Measurements from ENCODE around the gene UBE3A. TPM values are rescaled to one million over a fixed set of nuclear protein-coding genes. Genes with fewer than 3 reads are reported as not detected.

The UBE3A gene
- total RNA-seq, 2 experiments from 2014 or later: 124 to 126 TPM

DNA sequence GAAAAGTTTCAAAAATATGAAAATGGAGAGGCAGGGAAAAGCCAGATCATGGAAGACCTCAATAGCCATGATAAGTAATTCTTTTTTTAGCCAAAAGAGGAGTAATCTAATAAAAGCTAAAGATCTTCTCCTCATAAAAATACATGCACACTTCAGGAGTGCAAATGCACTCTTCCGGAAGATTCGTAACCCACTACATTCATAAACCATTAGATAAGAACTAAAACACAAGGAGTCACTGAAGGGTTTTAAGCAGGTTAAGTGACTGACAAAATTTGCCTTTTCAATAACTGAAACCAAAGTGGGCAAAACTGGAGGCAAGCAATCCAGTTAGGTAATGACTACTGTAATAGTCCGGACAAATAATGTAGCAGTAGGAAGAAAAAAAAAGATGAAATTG, 46.0 kb downstream of the UBE3A start:
- Histone ChIP-seq H3K27me3 (ENCODE audit: control insufficient read depth in 1 of 2, insufficient read depth in 2 of 2, low read length in 2 of 2) (no peaks in the 10 kb centered on the region), H3K4me1 (ENCODE audit: insufficient read depth, low read length) (no peaks in the 10 kb centered on the region), H3K27ac (ENCODE audit: low read depth in 1 of 2, low read length in 2 of 2) (no peak overlapping the region), H3K4me3 (ENCODE audit: low read length) (no peak overlapping the region), H3K36me3 (ENCODE audit: insufficient read depth, low read length) (peaks cover 3% of the 10 kb centered on the region), H3K9me3 (ENCODE audit: control insufficient read depth in 1 of 2, insufficient read depth in 1 of 2, low read length in 2 of 2) (no peaks in the 10 kb centered on the region)
- ATAC-seq (ENCODE audit: poor library complexity) (no peak), DNase-seq (no peak)
- Mint-ChIP-seq H3K4me3 (no peak overlapping the region), H3K27ac (no peak overlapping the region), H3K9me3 (peaks cover 7% of the 10 kb centered on the region), H3K4me1 (ENCODE audit: low read depth) (peaks cover 61% of the 10 kb centered on the region), H3K36me3 (ENCODE audit: low read depth) (peaks cover 37% of the 10 kb centered on the region), H3K27me3 (no peaks in the 10 kb centered on the region)
- POLR2A ChIA-PET: no interaction called here
- TF ChIP-seq, protein P1, sequence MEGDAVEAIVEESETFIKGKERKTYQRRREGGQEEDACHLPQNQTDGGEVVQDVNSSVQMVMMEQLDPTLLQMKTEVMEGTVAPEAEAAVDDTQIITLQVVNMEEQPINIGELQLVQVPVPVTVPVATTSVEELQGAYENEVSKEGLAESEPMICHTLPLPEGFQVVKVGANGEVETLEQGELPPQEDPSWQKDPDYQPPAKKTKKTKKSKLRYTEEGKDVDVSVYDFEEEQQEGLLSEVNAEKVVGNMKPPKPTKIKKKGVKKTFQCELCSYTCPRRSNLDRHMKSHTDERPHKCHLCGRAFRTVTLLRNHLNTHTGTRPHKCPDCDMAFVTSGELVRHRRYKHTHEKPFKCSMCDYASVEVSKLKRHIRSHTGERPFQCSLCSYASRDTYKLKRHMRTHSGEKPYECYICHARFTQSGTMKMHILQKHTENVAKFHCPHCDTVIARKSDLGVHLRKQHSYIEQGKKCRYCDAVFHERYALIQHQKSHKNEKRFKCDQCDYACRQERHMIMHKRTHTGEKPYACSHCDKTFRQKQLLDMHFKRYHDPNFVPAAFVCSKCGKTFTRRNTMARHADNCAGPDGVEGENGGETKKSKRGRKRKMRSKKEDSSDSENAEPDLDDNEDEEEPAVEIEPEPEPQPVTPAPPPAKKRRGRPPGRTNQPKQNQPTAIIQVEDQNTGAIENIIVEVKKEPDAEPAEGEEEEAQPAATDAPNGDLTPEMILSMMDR (IDR thresholded peaks at IDR 0.05): no peak
- intact Hi-C loops (cut with DNase I, micrococcal nuclease): no loop called here
- CTCF ChIA-PET: no interaction called here

GRCh38 chr15:25391971-25392721, 46.7 kb downstream of the UBE3A start:
- Mint-ChIP-seq H3K36me3 (ENCODE audit: low read depth) (peaks cover 37% of the 10 kb centered on the region), H3K4me3 (no peak overlapping the region), H3K27me3 (no peaks in the 10 kb centered on the region), H3K9me3 (peaks cover 7% of the 10 kb centered on the region), H3K4me1 (ENCODE audit: low read depth) (peaks cover 59% of the 10 kb centered on the region), H3K27ac (no peak overlapping the region)
- POLR2A ChIA-PET: no interaction called here
- ATAC-seq (ENCODE audit: poor library complexity): no peak
- Histone ChIP-seq H3K4me1 (ENCODE audit: insufficient read depth, low read length) (no peaks in the 10 kb centered on the region), H3K27ac (ENCODE audit: low read depth in 1 of 2, low read length in 2 of 2) (no peak overlapping the region), H3K27me3 (ENCODE audit: control insufficient read depth in 1 of 2, insufficient read depth in 2 of 2, low read length in 2 of 2) (no peaks in the 10 kb centered on the region), H3K4me3 (ENCODE audit: low read length) (no peak overlapping the region), H3K9me3 (ENCODE audit: control insufficient read depth in 1 of 2, insufficient read depth in 1 of 2, low read length in 2 of 2) (peaks cover 0 to 3% of the 10 kb centered on the region in 2 experiments), H3K36me3 (ENCODE audit: insufficient read depth, low read length) (peaks cover 3% of the 10 kb centered on the region)
- TF ChIP-seq, protein P1 (IDR thresholded peaks at IDR 0.05): no peak
- intact Hi-C loops (cut with DNase I, micrococcal nuclease): no loop called here
- DNase-seq: no peak
- CTCF ChIA-PET: no interaction called here

GRCh38 chr15:25385986-25386385, 52.8 kb downstream of the UBE3A start:
- no peak overlapping the region for H3K27ac ChIP-seq (ENCODE audit: low read depth in 1 of 2, low read length in 2 of 2)
- POLR2A ChIA-PET: no interaction called here
- Mint-ChIP-seq H3K36me3 (ENCODE audit: low read depth) (peaks cover 92% of the 10 kb centered on the region), H3K4me1 (ENCODE audit: low read depth) (peaks cover 62% of the 10 kb centered on the region), H3K27ac (no peak overlapping the region), H3K4me3 (no peak overlapping the region), H3K27me3 (no peaks in the 10 kb centered on the region), H3K9me3 (peaks cover 15% of the 10 kb centered on the region)
- intact Hi-C loops (cut with DNase I, micrococcal nuclease): loop anchor here in 1 of 2 experiments (5.0 kb wide), 1 partner anchor 49 kb away; no protein-coding TSS in a partner anchor
- H3K27me3 ChIP-seq (ENCODE audit: control insufficient read depth in 1 of 2, insufficient read depth in 2 of 2, low read length in 2 of 2): no peaks in the 10 kb centered on the region
- TF ChIP-seq, protein P1 (IDR thresholded peaks at IDR 0.05): no peak
- peaks cover 3% of the 10 kb centered on the region for H3K36me3 ChIP-seq (ENCODE audit: insufficient read depth, low read length)
- peaks cover 0 to 10% of the 10 kb centered on the region in 2 experiments for H3K9me3 ChIP-seq (ENCODE audit: control insufficient read depth in 1 of 2, insufficient read depth in 1 of 2, low read length in 2 of 2)
- CTCF ChIA-PET: no interaction called here
- ATAC-seq (ENCODE audit: poor library complexity) (no peak), DNase-seq (no peak)
- H3K4me1 ChIP-seq (ENCODE audit: insufficient read depth, low read length): no peaks in the 10 kb centered on the region
- no peak overlapping the region for H3K4me3 ChIP-seq (ENCODE audit: low read length)

Measured in CD4-positive, alpha-beta T cell (primary cell).